RWPE2 (cell line): Measurements from ENCODE around the gene OBP2B.

Experiments
- ATAC-seq: fragments of 200-7000 bp; cut with Tn5 transposase; 3 replicates; pipeline ENCODE4 v1.9.1; 2021; ENCODE audit warnings: low read depth
- DNase-seq: peaks from one replicate; pipeline ENCODE4 v3.0.0-alpha.2; 2020; ENCODE audit warnings: low spot score
- H3K27ac ChIP-seq: fragments of 450-650 bp; 2 replicates; pipeline ENCODE4 v1.5.1; 2017; ENCODE audit warnings: mild to moderate bottlenecking; ENCODE audit not compliant: poor library complexity, severe bottlenecking
- H3K27me3 ChIP-seq: fragments of 250-450 bp; sonication (Bioruptor Pico); 2 replicates; pipeline ENCODE4 v1.5.1; 2021; ENCODE audit warnings: mild to moderate bottlenecking, moderate library complexity; ENCODE audit not compliant: insufficient read depth, poor library complexity, severe bottlenecking
- H3K36me3 ChIP-seq: fragments of 250-450 bp; sonication (Bioruptor Pico); 2 replicates; pipeline ENCODE4 v1.5.1; 2020; ENCODE audit warnings: low read depth, mild to moderate bottlenecking, moderate library complexity
- H3K4me1 ChIP-seq: fragments of 250-450 bp; sonication (Bioruptor Pico); 2 replicates; pipeline ENCODE4 v1.5.1; 2021; ENCODE audit warnings: mild to moderate bottlenecking, moderate library complexity; ENCODE audit not compliant: insufficient read depth, poor library complexity, severe bottlenecking
- H3K4me3 ChIP-seq: fragments of 250-450 bp; sonication (Bioruptor Pico); 2 replicates; pipeline ENCODE4 v1.5.1; 2021; ENCODE audit warnings: mild to moderate bottlenecking, moderate library complexity; ENCODE audit not compliant: severe bottlenecking
- H3K9me3 ChIP-seq: fragments of 250-450 bp; sonication (Bioruptor Pico); 2 replicates; pipeline ENCODE4 v1.5.1; 2021; ENCODE audit warnings: mild to moderate bottlenecking, moderate library complexity; ENCODE audit not compliant: severe bottlenecking
- CTCF ChIP-seq: fragments of 450-650 bp; IDR thresholded peaks from one replicate; pipeline ENCODE4 v1.5.1; 2017; ENCODE audit warnings: mild to moderate bottlenecking, moderate library complexity; ENCODE audit not compliant: poor library complexity, severe bottlenecking

OBP2B gene

GRCh38 chr9:133166392-133166791 is 42.7 kb downstream of the OBP2B start:
- Histone ChIP-seq H3K36me3 (no peaks in the 10 kb centered on the region), H3K27me3 (peaks cover 7% of the 10 kb centered on the region), H3K9me3 (no peaks in the 10 kb centered on the region), H3K4me3 (no peak overlapping the region), H3K4me1 (no peaks in the 10 kb centered on the region), H3K27ac (no peak overlapping the region)
- no peak for ATAC-seq
- no peak for TF ChIP-seq CTCF
- no peak for DNase-seq

GRCh38 chr9:133165452-133165730 is 43.7 kb downstream of the OBP2B start:
- DNase-seq (no peak), ATAC-seq (no peak)
- Histone ChIP-seq H3K27me3 (peaks cover 7% of the 10 kb centered on the region), H3K4me1 (no peaks in the 10 kb centered on the region), H3K36me3 (no peaks in the 10 kb centered on the region), H3K4me3 (no peak overlapping the region), H3K27ac (no peak overlapping the region), H3K9me3 (no peaks in the 10 kb centered on the region)
- TF ChIP-seq CTCF = no peak

GRCh38 chr9:133164191-133164590 is 44.9 kb downstream of the OBP2B start:
- H3K27ac ChIP-seq = no peak overlapping the region
- ATAC-seq (no peak), DNase-seq (no peak)
- no peaks in the 10 kb centered on the region for H3K36me3 ChIP-seq
- TF ChIP-seq CTCF = no peak
- peaks cover 7% of the 10 kb centered on the region for H3K27me3 ChIP-seq
- H3K4me3 ChIP-seq = peak overlapping the region; percentile 42
- H3K4me1 ChIP-seq = no peaks in the 10 kb centered on the region
- H3K9me3 ChIP-seq = no peaks in the 10 kb centered on the region

- no peaks in the 10 kb centered on the region for H3K9me3 ChIP-seq
- no peak for TF ChIP-seq CTCF
- H3K4me1 ChIP-seq = no peaks in the 10 kb centered on the region
- peak; percentile 49 for ATAC-seq
- H3K27me3 ChIP-seq = peaks cover 7% of the 10 kb centered on the region
- no peak within 1 kb of the TSS for H3K27ac ChIP-seq
- no peak for DNase-seq
- peak within 1 kb of the TSS; percentile 42 for H3K4me3 ChIP-seq
- H3K36me3 ChIP-seq = no peaks in the 10 kb centered on the region
Observed at GRCh38 chr9:133163504-133164172, 45.4 kb downstream of the OBP2B start, which contains the start of gene GBGT1. GBGT1 (minus strand) TSS chr9:133163914; CDS start chr9:133162412, 1,502 bp downstream.

- peak overlapping the region; percentile 42 for H3K4me3 ChIP-seq
- H3K27me3 ChIP-seq = peaks cover 7% of the 10 kb centered on the region
- H3K27ac ChIP-seq = no peak overlapping the region
- no peaks in the 10 kb centered on the region for H3K9me3 ChIP-seq
- no peaks in the 10 kb centered on the region for H3K4me1 ChIP-seq
- no peaks in the 10 kb centered on the region for H3K36me3 ChIP-seq
- TF ChIP-seq CTCF = no peak
- no peak for ATAC-seq
- DNase-seq = no peak
Observed at GRCh38 chr9:133162861-133163503, 46.1 kb downstream of the OBP2B start.
